Stimulated activated CD8-positive, alpha-beta memory T cell treated with anti-CD3 and anti-CD28 coated beads, Interleukin-4, amount 100 ng/mL, for 1 hour (primary cell): ENCODE measurements around the gene SLIT3.
"Not testable (repeated sequence)": the region's sequence is repeated elsewhere in the genome, so short reads cannot be mapped to it uniquely, and the experiment has no call there.

Experiments used
- DNase-seq, 2 donors: peaks; one replicate each; pipeline ENCODE4 v3.0.0-alpha.2; 2020; ENCODE audit warnings: low read depth in 2 of 2, low spot score in 1 of 2

Gene SLIT3

DNA sequence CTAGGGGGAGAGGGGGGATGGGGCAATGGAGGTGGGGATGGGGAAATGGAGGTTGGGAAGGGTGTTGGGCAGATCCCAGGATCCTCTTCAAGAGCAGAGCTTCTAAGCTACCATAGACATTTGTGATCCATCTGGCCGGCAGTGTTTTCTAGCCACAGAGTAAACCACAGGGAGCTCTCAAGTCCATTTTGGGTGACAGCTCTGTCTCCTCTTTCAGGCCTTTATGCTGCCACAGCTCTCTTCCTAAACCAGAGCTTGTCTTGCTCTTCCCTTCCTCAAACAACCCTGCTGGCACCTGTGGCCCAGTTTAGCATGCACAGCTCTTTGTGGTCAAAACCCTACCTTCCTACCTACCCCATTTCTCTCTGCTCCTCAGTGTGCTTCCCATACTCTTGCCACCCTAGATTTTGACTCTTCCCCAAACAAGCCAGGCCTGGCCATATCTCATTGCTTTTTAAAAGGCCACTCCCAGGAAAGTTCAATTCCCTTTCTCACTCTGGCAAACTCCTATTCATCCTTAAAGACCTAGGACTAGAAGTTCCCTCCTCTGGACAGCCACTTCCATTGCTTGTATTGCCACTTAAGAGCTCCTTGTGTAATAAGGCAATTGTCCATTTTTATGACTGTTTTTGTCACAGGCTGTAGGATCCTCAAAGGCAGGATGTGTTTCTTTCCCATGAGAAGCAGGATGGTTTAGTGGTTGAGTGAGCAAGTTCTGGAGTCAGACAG lies 637.5 kb downstream of the SLIT3 start:
- DNase-seq = no peak

DNA sequence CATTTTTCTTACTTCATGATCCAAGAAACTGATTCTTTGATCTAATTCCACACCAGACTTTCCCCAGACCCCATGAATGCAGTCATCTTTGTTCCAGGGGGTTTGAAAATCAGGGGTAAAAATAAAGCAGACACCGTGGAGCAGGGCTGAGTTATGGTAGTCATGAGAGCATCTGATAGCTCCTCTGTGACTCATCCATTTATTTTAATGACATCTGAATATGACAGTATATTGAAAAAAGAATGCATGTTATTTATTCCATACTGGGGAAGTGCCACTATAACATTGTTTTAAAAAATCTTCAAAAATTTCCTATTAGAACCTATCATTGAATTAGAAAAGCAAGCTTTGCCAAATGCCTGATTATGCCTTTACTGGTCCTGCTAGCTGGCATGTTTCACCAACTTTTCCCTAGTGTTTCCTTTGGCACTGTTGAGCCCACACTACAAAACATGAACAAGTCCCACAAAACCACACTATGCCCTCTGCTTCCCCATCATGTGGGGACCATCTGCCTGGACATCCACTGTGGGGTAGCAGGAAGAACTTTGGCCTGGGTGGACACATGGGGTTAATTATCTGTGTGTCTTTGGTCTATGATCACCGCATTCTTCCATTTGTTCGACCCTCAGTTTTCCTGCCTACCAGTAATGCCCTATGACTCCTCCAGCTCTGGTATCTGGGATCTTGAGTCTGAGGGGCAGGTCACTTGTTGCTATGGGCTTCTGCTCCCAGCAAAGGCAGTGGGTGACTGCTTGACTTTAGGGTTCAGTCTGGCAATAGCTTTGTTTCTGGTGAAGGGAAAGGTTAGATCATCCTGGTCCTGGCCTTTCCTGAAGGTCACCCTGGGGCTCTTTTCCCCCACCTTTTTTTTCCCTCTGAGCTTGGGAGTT lies 639.1 kb downstream of the SLIT3 start:
- no peak for DNase-seq

DNA sequence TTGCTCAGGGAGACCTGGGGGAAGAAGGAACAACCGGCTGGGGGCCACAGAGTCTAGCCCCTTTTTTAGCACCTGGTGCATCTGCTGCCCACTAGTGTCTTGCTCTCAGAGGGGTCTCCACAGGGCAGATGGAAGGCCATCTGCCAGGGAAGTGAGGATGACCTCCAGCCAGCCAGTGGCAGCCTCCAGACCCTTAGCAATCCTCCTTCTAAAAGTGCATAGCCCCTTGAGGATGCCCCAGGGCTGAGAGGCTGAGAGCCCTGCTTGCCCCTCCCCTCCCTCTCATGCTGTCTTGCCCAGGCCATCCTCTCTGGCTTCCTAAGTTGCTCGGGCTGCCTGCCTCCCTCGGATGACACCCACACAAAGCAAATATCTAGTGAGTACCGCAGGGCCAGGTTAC lies 640.2 kb downstream of the SLIT3 start:
- DNase-seq = no peak

DNA sequence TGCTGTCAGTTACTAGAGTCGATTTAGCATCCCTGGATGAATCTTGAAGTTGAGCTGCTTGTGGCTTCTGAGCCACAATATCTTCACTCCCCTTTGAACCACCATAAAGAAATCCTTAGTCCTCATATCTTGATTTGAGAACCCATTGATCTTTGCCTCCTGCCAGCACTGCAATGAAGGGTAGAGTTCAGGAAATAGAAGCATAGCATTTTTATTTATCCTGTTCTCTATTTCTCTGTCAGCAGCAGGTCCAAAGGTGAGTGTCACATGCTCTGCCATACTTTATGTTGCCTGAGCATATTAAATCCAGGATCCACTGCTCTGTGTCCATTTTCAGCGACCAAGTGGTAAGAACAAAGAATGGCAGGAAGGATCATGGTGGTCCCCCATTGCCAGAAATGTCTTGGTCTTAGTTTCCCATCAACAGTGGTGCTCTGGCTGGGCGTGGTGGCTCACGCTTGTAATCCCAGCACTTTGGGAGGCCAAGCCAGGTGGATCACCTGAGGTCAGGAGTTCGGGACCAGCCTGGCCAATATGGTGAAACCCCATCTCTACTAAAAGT lies 641.6 kb downstream of the SLIT3 start:
- no peak for DNase-seq

DNA sequence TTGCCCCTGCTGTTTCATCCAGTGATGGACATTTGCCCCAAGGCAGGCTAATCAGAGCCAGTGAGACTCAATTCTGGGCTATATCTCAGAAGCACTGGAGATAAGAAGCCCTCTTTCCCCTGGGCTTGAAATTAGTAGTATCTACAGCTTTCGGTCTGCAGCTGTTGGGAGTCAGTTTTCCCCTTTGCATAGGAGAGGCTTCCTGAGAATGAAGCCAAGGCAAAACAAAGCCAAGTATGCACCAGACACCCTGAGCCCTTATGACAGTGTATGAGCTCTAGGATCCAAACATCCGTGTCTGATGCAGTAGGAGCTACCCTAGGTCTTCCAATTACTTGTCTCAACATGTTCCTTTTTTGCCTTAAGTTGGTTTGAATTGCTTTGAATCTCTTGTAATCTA lies 642.5 kb downstream of the SLIT3 start:
- DNase-seq = no peak

DNA sequence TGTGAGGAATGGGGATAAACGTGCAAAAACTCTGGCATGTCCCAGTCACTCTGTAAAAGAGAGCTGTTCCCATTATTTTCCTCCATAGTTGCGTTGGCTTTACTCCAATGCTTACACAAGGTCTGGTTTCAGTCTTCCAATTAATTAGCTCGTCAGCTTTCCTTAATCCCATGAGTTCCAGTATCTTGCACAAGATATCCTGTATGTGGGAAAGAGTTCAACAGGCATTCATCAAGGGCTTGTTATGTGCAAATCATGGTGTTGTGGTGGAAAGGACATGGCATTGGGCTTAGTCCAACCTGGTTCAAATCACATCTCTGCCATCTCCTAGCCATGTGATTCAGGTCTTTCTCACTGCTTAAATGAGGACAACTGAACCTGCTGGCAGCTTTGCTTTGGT lies 644.3 kb downstream of the SLIT3 start:
- no peak for DNase-seq

DNA sequence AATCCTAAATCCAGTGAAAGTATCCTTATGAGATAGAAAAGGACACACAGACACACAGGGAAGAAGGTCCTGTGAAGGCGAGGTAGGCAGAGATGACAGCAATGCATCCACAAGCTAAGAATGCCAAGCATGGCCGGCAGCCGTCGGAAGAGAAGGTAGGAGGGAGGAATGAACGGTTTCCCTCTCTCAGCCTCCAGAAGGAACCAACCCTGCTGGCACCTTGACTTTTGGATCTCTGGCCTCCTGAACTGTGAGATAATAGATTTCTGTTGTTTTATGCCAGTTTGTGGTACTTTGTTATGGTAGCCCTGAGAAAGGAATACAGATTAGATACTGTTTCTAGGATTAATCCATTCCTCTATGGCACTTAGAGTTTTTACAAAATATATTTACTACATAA lies 645.6 kb downstream of the SLIT3 start:
- DNase-seq = no peak

DNA sequence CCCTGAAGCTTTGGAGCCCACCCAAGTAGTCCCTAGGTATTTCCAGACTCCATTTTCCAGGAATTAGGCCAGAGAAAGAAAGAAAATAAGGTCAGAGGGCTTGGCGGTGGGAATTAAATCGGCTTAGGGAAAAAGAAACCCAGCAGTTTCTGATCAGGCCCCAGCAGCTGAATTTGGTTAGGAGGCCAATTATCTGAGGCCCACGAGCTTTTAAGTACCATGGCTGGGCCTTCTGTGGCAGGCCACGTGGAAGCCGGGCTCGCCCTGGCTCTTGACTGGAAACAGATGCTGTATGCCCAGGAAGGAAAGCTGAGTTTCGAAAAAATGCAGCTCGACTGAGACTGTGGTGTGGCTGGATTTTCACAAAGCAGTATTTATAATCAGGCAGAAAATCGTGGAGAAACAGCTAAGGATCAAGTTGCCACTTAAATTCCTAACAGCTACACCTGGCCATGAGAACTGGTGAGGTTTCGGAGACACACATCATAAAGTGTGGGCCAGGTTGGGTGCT lies 646.7 kb downstream of the SLIT3 start:
- DNase-seq = no peak

DNA sequence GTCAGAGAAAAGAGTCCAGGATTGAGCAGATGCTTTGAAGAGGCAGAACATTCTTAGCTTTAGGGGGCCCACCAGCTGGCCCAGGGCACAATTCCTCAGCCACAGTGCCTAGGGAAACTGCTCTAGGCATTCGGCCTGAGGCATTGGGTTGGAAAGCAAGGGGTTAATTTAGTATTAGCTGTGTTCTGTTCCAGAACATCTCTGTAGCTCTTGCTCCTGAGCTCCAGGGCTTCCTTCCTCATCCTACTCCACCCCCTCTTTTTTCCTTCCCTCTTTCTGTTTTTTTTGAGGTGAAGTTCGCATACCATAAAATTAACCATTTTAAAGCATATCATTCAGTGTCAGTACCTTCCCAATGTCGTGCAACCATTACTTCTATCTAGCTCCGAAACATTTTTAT lies 647.3 kb downstream of the SLIT3 start:
- no peak for DNase-seq

DNA sequence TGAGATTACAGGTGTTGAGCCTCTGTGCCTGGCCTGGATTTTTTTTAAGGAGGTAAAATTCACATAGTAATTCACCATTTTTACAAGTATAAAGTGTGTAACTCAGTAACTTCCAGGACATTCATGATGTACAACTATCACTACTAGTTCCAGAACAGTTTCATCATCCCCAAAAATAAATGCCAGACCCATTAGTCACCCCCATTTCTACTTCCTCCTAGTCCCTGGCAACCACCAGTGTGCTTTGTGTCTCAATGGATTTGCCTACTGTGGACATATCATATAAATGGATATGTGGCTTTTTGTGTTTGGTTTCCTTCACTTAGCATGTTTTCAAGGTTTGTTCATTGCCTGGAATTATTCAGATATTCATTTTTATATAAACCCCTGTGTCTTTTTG lies 649.3 kb downstream of the SLIT3 start:
- no peak for DNase-seq

DNA sequence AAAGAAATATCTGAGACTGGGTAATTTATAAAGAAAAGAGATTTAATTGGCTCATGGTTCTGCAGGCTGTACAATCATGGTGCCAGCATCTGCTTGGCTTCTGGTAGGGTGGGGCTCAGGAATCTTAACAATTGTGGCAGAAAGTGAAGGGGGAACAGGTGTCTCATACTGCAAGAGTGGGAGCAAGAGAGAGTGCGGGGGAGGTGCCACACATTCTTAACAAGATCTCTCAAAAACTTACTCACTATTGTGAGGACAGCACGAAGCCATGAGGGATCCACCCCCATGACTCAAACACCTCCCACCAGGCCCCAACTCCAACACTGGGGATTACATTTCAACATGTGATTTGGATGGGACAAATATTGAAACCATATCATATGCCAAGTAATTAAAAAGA lies 651.6 kb downstream of the SLIT3 start:
- DNase-seq = no peak

DNA sequence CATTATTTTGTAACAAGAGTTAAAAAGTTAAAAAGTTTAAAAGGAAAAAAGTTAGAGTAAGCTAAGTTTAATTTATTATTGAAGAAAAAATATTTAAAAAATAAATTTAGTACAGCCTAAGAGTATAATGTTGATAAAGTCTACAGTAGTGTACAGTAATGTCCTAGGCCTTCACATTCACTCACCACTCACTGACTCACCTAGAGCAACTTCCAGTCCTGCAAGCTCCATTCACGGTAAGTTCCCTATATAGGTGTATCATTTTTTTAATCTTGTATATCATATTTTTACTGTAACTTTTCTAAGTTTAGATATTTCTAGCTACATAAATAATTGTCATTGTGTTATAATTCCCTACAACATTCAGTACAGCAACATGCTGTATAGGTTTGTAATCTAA lies 652.4 kb downstream of the SLIT3 start:
- no peak for DNase-seq

DNA sequence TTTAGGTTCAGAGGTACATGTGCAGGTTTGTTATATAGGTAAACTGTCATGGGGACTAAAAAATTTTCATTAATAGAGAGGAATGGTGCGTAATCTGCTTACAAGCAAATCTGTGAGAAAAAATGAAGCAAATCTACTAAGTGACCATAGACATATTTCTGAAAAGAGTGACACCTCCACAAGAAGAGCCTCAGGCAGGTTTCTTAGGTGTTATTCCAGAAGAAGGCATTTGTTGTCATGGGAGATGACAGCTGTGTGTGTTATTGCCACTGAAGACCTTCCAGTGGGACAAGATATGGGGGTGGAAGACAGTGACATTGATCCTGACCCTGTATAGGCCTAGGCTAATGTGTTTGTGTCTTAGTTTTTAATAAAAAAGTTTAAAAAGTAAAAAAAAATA lies 652.9 kb downstream of the SLIT3 start:
- DNase-seq = no peak

DNA sequence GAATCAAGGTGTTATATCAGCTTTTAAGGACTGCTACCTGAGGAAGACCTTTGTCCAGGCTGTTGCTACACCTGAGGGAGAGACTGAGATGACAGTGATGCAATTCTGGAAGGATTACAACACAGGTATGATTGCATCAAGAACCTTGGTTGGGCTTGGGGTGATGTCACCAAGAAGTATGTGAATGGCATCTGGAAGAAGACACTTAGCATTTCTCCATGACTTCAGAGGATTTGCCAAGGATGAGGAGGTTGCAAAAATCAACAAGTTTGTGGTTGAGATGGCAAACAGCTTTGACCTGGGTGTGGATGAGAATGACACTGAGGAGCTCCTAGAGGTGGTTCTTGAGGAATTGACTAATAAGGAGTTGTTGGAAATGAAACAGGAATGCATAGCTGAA lies 653.9 kb downstream of the SLIT3 start:
- DNase-seq = no peak

DNA sequence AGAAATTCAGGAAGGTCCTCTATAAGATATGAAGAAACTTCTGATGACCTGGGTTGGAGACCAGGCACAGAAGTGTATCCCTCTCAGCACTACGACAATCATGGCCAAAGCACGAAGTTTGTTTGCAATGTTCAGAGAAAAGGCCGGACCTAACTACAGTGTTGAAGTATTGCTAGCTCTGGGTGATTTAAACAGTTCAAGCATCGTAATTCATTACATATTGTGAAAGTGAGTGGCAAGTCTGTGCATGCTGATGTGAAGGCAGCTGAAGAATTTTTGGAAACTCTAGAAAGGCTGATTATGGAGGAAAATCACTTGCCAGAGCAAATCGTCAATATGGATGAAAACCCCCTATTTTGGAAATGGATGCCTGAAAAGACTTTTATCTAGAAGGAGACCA lies 654.6 kb downstream of the SLIT3 start:
- no peak for DNase-seq

DNA sequence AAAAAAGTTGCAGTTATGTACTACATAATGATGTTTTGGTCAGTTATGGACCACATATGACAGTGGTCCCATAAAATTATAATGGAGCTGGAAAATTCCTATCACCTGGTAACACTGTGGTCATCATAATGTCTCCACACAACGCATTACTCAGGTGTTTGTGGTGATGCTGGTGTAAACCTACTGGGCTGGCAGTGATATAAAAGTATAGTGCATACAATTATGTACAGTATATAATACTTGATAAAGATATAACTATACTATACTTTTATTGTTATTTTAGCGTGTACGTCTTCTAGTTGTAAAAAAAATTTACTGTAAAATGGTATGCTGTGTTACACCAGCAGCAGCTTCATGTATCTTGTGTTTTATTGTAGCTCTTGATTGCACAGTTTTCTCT lies 655.7 kb downstream of the SLIT3 start:
- DNase-seq = no peak

DNA sequence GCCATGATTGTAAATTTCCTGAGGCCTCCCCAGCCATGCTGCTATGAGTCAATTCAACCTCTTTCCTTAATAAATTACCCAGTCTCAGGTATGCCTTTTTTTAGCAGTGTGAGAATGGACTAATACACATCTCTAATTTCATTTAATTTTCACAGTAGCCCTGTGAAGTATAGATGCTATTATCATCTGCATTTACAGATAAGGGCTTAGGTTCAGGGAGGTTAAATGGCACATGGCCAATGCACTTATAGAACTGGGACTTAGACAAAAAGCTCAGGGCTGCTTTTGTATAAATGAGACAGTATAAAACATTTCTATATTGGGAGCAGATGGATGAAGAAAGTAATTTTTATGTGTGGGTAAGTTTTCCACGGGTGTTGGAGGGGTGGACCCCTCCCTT lies 658.9 kb downstream of the SLIT3 start:
- no peak for DNase-seq

DNA sequence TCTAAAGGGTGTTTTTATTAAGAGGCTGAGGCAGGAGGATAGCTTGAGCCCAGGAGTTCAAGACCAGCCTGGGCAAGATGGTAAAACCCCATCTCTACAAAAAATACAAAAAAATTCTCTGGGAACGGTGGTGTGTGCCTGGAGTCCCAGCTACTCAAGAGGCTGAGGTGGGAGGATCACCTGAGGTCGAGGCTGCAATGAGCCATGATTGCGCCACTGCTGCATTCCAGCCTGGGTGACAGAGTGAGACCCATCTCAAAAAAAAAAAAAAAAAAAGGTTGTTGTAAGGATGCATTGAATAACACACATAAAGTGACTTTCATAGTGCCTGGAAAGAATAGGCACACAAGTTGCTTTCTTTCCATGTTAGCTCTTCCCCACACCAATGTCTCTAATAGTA lies 662.1 kb downstream of the SLIT3 start:
- DNase-seq = not testable (repeated sequence)

DNA sequence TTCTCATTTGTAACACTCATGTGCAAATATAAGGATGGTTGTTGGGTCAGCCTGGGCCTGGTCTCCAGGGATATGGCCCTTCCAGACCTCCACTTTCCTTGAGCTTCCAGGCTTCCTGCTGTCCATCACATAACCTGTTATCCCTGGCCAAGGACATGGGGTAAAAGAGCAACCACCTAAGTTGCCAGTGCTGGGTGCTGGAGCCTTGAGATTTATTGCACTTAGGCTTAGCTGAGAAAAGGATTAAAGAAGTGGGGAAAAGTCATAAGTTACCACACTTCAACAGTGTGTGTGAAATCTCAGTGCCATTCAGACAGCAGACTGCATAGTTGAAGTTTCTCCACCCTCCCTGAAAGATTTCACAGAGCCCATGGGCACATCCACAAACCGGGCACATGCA lies 663.1 kb downstream of the SLIT3 start:
- DNase-seq = no peak

DNA sequence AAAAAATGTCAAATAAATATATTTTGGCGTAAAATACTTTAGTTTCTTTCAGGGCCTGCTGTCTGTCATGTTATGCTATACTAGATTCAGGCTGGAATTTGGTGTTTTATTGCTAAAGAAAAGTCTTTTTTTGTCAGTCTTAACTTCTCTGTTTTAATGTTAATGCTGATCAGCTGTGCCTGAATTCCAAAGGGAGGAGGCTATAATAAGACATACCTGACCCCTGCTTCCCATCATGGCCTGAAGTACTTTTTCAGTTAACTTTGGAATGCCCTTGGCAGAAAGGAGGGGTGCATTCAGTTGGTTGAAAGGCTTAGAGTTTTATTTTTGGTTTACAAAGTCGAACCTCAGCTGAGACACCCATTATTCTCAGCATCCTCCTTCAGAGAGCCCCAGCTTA lies 663.7 kb downstream of the SLIT3 start:
- no peak for DNase-seq

DNA sequence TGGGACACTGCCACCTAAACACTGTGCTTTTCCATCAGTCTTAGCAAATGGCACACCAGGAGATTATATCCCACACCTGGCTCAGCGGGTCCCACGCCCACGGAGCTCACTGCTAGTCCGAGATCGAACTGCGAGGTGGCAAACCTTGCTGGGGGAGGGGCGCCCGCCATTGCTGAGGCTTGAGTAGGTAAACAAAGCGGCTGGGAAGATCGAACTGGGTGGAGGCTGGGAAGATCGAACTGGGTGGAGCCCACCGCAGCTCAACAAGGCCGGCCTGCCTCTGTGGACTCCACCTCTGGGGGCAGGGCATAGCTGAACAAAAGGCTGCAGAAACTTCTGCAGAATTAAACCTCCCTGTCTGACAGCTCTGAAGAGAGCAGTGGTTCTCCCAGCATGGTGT lies 670.0 kb downstream of the SLIT3 start:
- DNase-seq = not testable (repeated sequence)

DNA sequence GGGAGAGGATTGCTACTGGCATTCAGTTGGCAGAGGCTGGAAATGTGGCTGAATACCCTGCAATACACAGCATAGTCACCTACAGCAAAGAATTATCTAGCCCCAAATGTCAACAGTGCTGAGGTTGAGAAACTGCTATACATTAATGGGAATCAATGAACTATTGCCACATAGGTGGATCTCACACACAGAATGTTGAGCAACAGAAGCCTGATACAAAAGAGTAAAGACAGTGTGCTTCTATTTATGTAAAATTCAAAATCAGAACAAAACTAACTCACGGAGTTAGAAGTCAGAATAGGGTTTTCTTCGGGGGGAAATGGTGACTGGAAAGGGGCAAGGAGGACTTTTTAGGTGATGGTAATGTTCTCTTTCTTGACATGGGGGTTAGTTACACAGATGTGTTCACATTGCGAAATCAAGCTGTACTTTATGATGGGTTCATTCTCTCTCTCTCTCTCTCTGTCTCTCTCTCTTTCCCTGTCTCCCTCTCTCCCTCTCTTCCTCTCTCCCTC lies 676.0 kb downstream of the SLIT3 start:
- no peak for DNase-seq
